IPS-NIHi11 (cell line): ENCODE results near the gene ARHGAP21.

Source experiments
- DNase-seq: peaks from one replicate; pipeline ENCODE4 v3.0.0; 2012; ENCODE audit warnings: mixed read lengths, low spot score

The ARHGAP21 gene

GRCh38 chr10:24574161-24574560 is 149.5 kb downstream of the ARHGAP21 start:
- DNase-seq, result no peak

- DNase-seq, result no peak
These were observed 151.7 kb downstream of the ARHGAP21 start for GRCh38 chr10:24571870-24572450.

GRCh38 chr10:24570658-24571426 is 152.8 kb downstream of the ARHGAP21 start:
- DNase-seq, result no peak

GRCh38 chr10:24569828-24570657 is 153.6 kb downstream of the ARHGAP21 start:
- no peak for DNase-seq

- DNase-seq, result no peak
These were observed 154.3 kb downstream of the ARHGAP21 start for GRCh38 chr10:24569330-24569796.

GRCh38 chr10:24568042-24568441 is 155.6 kb downstream of the ARHGAP21 start:
- no peak for DNase-seq

DNA sequence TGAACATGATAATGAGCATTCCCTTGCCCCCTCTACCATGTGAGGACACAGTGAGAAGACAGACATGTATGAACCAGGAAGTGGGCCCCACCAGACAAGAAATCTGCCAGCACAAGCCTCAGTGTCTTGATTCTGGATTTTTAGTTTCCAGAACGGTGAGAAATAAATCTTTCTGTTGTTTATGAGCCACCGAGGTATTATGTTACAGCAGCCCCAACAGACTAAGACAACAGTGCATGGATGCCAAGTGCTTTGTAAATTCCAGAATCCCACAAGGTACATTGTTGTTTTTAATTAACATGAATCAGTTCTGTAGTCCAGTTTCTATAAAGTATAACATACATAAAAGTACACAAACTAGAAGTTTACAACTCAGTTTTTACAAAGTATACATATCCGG is 162.2 kb downstream of the ARHGAP21 start:
- no peak for DNase-seq

DNA sequence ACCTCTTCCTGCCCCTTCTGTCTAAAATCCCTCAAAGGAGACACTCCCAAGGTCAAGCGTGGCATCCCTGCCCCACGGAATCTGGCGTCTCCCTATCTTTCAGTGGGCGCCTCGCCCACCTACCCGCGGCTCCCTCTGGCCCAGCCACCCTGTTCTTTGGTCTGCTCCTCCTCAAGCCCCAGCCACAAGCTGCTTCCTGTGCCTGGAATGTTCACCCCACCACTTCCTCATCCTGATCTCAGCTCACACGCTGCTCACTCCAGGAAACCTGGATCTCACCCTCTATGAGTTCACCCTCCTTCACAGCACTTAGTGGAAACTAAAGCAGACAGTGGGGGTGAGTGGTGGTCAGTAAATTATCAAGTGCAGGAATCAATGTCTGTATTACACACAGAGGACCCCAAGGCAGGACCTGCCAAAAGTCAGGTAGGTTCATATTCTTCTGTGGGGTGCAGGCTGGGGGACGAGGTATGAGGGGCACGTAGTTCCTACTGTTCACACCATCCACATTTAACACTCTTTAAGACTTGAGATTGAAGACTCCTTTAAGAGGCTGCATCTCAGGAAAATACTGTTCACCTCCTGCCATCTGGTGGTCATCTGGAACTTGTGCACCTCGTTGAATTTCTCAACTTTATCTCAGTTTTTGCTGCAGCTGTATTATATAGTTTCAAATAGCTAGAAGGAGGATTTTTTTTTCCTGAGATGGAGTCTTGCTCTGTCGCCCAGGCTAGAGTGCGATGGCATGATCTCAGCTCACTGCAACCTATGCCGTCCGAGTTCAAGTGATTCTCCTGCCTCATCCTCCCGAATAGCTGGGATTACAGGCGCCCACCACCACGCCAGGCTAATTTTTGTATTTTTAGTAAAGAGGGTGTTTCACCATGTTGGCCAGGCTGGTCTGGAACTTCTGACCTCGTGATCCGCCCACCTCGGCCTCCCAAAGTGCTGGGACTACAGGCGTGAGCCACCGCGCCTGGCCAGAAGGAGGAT is 166.6 kb downstream of the ARHGAP21 start:
- peak; percentile 42 for DNase-seq

GRCh38 chr10:24556126-24556749 is 167.4 kb downstream of the ARHGAP21 start:
- DNase-seq, result no peak

DNA sequence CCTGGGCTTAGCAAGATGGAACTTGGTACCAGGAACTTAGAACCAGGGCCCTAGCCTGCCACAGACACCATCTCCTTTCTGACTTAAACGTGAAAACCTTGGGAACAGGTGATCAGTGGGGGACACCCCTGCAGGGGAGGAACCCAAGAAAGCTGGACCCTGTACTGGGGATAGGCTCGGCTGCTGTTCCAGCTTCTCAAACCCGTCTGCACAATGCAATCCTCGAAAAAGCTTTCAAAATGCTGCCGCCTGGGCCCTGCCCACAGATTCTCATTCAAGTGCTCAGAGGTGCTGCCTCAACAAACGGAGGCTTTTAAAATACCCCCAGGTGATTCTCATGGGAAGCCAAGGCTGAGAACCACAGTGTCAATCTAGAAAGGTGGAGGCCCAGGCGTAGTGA is 169.7 kb downstream of the ARHGAP21 start:
- no peak for DNase-seq

DNA sequence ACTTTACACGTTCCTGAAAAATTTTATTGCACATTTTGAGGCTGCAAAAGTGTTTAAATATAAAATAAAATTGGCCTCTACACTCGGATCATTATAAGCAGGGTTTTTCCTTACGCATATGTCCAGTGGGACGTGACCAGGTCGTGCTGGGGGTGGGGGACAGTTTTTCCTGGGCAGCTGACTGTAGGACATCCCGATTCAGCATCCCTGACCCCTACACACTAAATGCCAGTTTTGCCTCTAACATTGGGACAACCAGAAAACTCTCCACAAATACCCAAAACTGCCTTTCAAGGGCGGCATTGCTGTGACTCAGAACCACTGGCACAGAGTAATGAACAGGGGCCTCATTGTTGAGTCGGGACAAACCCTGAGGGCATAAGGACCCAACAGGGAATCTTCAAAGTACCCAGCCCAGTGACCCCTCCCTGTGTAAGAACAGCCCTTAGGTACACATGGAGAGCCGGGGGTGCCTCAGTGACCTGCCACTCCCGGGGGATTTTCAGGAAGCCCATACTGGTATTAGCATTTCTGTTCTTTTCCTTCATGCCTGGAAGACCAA is 170.6 kb downstream of the ARHGAP21 start:
- DNase-seq, result no peak

DNA sequence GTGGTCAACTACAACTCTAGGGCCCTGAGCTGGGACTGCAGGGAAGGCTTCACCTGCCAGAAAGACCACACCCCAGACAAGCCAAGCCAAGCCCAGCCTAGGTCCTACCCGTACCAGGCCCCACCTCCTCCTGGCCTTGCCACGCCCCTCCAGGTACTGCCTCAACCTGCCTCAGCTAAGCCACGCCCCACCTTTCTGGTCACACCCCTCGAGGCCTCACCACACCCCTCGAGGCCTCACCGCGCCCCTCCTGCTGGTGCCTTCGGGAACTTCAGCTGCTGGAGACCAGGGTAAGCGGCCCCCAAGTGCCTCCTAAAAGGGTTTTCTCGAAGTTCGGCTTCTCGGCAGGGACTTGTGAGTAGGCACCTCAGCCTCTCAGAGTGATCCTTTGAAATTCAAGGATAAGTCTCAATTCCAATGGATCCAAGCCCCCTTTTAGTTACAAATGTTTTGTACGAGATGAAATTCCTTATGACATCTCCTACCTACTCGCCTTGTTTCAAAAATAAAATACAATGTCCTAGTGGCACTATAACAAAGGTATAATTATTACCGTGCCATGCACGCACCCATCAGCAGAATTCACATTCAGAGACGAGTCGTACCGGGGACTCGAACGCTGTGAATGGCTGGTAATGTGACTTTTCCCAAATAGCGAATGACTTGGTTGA is 171.2 kb downstream of the ARHGAP21 start:
- peak; percentile 94 for DNase-seq

GRCh38 chr10:24551161-24551560 is 172.5 kb downstream of the ARHGAP21 start:
- DNase-seq, result peak; percentile 22

DNA sequence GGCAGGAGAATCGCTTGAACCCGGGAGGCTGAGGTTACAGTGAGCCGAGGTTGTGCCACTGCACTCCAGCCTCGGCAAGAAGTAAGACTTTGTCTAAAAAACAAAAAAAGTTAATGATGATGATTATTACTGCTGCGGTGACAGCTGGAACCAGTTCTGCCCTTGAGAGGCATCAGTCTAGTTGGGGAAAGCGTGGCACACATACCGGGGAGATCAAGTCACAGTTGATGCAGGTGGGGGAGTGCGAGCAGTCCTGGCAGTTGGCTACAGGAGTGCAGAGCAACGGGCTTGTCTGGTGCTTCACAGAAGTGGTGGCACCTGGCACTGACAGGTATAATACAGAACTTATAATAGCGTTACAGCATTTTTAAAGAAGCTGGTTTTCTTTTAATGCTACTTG is 173.0 kb downstream of the ARHGAP21 start:
- DNase-seq, result no peak

DNA sequence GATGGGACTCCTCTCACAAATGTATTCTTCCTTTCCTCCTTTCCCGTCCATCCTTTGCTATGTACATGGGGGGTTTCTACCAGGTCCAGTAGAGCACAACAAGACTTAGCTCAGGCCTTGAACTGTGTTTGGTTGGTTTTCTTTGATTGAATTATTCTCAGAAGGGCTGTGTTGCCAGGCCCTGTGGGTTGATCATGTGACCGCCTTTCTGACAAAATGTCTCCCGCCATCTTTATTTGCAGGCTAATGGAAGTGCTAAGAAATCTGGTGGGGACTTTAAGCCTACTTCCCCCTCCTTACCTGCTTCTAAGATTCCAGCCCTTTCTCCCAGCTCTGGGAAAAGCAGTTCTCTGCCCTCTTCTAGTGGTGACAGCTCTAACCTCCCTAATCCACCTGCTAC is 178.1 kb downstream of the ARHGAP21 start:
- no peak for DNase-seq

DNA sequence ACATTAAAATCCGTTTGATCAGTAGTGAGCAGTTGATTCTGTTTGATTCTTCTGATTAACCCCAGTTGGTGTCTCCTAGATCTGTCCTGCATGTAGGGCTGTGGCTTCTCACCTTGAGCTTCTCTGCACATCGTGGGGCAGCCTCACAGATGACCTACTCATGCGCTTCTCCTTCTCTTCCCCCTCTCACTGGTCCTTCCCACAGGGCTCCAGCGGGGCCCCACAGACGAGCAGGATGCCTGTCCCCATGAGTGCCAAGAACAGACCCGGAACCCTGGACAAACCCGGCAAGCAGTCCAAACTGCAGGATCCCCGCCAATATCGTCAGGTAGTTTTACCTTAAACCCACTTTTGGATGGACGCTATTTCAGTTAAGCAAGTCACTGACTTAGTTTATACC is 178.9 kb downstream of the ARHGAP21 start:
- DNase-seq, result no peak

DNA sequence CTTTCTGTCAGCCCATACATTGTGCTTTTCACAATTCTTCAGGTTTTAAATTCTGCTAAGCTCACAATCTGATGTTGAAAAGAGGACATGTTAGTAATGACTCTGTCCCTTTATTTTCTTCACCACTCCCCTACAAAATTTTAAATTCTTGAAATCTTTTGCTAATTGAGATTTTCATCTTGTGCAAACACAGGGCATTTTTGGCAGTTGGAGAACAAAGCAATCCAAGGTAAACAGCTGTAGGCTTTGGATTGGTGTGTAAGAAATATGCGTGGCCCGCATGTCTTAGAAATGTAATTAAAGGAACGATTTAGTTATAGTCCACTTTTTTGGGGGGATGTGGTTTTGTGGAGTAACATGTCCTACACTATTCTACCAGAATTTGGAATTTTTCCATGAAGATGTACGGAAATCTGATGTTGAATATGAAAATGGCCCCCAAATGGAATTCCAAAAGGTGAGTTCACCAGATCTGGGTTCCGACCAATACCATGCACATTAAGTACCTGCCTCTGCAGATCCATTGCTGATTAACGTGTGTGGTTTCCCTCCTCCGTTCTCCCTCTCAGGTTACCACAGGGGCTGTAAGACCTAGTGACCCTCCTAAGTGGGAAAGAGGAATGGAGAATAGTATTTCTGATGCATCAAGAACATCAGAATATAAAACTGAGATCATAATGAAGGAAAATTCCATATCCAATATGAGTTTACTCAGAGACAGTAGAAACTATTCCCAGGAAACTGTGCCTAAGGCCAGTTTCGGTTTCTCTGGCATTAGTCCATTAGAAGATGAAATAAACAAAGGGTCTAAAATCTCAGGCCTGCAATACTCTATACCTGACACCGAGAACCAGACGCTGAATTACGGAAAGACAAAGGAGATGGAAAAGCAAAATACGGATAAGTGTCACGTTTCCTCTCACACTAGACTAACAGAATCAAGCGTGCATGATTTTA is 181.1 kb downstream of the ARHGAP21 start:
- DNase-seq, result no peak

GRCh38 chr10:24541239-24541753 is 182.4 kb downstream of the ARHGAP21 start:
- no peak for DNase-seq

DNA sequence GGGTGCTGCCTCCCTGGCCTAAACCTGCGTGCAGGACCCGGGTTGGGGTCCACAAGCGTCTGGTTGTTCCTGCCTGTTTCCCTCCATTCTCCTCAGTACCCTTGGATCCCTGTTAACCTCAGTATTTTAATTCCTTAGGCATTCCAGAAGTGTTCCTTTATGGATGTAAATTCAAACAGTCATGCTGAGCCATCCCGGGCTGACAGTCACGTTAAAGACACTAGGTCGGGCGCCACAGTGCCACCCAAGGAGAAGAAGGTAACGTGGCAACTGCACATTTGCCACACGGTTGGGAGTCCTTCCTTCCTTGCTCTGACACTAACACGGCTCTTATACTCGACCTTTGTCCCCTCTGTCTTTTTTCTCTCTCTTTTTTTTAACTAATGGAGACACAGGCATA is 187.1 kb downstream of the ARHGAP21 start:
- no peak for DNase-seq
